ENCODE data around the gene CCDC7.
"Not testable (repeated sequence)": the region's sequence is repeated elsewhere in the genome, so short reads cannot be mapped to it uniquely, and the experiment has no call there.

CCDC7 gene

DNA sequence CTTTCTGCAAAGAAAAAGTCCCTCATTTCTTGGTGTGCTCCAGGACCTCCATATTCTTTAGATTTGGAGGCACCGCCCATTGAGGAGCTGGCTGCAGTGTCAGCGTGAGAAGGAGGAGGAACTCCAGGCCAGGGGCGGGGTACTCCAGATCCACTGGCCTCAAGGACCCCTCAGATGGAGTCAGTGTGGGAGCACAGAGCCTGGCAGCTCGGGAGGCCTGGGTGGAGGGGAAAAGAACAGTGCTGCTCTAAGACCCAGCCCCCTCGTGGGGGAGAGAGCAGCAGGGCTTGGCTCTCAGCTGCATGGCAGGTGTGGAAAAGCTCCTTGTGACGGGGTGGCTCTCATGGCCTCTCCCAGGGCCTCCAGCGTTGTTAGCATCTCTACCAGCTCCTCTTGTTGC lies 441.5 kb downstream of the CCDC7 start:
- DNase-seq: no peak

DNA sequence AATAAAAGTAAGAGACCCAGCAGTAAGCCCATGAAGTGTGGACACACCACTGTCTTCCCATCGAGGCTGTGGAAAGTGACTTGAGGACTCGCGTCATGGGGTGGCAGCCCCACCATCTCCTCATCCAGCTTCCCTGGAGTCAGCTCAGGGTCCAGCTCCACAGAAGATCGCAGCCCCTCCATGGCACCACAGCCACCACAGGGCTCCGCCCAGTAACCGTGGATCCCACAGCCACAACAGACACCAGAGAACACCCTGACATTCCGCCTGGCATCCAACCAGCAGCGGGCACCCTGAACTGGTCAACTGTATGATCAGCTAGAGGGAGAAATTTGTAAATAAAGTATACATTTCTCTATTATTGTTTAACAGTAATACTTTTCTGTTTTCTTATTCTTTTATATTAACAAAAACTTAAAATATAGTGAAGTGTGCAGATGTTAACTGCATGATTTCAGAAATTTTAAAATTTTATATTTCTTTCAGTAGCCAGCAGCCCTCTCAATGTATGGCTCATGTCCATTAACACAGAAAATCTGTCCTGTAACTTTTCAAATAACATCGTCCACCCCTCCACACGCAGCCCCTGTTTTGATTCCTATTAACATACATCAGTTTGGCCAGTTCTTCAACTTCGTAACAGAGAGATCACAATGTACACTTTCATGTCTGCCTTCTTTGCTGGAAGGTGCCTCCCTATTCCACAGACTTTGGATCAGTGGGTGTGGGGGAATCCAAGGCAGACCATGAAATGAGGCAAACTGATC lies 442.4 kb downstream of the CCDC7 start:
- no peak for DNase-seq

DNA sequence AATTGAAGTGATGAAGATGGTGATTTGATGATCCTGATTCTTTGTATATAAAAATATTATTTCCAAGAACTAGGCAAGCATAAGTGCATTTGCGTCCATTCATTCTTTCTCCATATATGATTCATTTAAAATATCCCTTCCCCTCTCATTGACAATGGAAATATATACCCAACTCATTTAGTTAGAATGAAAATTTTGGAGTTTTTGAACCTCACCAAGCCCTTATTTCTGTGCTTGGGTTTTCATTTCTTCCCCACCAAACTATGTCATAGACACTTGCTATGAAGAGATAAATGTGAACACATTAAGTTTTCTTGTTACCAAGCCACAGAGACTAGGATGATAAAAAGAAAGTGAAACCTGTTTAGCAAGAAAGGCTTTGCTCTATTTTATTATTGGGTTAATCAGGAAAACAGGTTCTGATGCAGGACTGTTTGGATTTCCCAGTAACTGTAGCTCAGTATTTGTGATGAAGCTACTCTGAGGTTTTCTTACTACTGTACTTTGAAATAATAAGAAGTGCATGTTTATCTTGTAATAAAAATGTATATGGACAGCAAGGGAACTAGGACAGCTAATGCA lies 443.8 kb downstream of the CCDC7 start:
- DNase-seq: no peak

DNA sequence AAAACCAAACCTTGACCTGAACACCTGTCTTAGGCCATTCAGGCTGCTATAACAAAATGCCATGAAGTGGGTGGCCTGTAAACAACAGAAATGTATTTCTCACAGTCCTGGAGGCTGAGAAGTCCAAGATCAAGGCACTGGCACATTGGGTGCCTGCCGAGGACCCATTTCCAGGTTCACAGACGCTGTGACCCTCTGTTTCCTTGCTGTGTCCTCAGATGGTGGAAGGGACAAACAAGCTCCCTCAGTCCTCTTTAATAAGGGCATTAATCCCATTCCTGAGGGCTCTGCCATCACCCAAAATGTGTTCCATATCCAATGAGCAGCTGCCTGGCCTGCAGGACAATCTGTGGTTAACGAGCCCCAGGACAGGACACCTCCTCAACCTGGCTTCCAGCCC lies 444.5 kb downstream of the CCDC7 start:
- no peak for DNase-seq

DNA sequence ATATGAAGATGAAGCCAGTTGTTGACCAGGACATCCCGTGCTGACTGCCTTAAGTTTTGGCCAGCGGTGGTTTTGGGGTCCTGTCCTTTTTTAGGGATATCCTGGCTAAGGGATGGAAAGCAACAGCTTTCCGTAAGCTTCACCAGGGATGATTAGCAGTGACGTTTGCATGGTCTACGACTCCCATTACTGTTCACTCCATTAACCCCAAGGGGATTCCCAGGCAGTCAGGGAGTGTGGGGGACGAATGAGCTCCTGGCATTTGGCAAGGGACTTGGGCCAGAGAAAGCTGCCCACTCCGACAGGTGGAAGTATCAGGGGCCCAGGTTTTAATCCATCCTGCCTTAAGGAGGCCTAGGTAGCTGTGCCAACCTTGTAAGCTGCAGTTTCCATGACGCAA lies 445.3 kb downstream of the CCDC7 start:
- no peak for DNase-seq

DNA sequence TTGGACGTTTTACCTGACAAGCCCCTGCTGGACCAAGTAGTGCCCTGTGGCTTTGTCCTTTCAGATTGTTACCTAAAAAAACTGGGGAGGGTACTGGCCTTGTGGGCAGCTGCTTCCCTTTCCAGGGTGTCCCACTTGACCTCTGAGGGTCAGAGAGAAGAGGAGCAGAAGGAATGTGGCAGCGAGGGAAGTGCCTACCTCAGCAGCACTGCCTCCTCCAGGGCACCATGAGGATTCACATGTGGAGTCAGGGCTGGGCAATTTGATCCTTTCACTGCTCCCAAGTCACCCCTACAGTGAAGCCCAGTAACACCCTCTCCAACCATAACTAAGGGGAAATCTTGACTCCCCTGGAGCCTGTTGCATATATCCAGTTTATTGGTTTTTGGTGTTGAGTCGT lies 447.5 kb downstream of the CCDC7 start:
- no peak for DNase-seq

DNA sequence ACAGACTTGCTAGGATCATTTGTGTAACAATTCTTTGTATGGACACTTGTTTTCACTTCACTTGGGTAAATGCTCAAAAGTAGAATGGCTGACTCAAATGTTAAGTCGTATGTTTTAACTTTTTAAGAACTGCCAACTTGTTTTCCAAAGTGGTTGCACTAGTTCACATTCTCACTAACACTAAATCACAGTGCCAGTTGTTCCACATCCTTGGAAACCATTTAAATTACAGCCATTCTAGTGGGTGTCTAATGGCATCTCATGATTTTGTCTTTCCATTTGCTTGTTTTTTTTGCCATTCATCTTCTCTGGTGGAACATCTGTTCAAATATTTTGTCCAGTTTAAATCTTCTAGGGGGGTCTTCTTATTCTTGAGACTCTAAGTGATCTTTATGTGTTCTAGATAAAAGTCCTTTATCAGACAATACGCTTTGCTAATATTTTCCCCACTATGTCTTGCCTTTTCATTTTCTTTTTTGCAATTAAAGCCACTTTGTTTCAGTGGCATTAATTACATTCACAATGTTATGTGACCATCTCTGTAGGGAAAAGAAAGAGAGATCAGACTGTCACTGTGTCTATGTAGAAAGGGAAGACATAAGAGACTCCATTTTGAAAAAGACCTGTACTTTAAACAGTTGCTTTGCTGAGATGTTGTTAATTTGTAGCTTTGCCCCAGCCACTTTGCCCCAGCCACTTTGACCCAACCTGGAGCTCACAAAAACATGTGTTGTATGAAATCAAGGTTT lies 448.1 kb downstream of the CCDC7 start:
- DNase-seq: no peak

DNA sequence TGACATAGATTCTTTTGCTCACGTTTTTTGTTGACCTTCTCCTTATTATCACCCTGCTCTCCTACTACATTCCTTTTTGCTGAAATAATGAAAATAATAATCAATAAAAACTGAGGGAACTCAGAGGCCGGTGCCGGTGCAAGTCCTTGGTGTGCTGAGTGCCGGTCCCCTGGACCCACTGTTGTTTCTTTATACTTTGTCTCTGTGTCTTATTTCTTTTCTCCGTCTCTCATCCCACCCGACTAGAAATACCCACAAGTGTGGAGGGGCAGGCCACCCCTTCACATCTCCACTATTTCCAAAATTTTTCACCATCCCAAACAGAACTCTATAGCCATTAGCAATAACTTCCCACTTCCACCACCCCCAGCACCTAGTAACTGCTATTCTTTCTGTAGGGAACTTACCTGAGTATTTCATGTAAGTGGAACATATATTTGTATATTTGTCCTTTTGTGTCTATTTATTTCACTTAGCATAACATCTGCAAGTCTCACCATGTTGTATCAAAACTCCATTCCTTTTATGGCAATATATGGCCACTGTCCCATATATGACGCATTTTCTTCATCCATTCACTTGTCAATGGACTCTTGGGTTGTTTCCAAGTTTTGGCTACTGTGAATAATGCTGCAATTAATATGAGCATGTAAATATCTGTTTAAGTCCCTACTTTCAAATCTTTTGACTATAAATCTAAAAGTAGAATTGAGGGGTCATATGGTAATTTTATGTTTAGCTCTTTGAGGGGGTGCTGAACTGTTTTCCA lies 449.4 kb downstream of the CCDC7 start:
- not testable (repeated sequence) for DNase-seq

DNA sequence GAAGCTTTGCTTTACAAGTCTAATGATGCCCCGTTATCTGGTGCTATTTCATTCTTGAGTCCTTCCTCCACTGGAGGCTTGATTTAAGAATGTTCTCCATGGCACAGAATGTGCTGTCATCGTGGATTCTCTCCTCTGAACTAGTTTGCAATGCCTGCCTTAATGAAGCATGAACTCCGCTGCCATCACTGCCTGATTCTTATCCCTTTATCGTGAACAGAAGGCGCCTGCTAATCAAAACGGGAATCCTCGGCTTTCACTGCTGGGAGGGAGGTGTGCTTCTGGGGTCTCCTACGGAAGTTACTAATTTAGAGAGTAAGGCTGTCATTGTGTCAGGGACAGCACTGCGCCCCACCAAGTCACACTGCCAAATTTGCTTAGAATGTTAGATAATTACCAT lies 455.9 kb downstream of the CCDC7 start:
- no peak for DNase-seq

DNA sequence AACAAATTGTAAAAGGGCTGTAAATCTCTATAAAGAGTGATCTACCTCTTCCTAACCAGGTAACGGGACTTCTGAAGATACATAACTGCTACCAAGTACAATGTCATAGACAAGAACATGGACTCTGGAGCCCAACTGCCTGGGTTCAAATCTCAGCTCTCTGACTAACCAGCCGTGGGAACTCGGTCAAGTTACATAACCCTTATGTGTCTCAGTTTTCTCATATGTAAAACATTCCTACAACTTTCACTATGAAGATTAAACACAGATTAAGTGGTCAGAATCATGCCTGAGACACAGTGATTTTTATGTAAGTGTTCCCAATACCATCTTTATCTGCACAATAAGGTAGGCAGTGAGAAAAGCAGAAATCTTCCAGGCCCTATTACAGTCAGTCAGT lies 459.5 kb downstream of the CCDC7 start:
- DNase-seq: no peak

DNA sequence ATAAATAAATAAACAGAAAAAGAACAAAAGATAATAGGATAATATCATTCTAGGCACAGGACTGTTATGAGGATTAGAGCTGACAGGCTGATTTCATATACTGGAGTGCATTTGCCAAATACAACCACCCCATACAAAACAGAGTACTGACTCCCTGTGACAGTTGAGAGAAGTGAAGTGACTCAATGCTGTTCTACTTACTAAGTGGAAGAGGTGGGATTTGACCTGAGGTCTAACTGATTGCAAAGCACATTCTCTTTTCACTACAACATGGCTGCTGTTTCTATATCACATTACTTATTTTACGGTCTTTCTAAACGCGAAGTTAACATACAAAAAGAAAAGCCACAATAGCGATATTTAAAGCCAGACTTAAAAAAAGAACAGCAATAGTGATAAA lies 460.7 kb downstream of the CCDC7 start:
- DNase-seq: no peak

DNA sequence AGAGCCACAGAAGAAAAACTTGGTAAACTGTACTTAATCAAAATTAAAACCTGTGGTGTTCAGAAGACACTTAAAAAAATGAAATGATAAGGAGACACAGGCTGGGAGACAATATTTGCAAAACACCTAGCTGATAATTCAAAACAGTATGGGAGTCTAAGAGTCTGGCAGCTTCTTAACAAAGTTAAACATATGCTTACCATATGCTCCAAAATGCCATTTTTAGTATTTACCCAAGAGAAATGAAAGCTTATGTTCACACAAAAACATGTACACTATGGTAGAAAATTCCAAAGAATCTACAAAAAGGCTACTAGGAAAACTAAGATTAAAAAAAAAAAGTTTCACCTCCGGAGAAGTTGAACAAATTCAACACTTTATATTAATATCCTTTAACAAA lies 463.5 kb downstream of the CCDC7 start:
- DNase-seq: no peak

DNA sequence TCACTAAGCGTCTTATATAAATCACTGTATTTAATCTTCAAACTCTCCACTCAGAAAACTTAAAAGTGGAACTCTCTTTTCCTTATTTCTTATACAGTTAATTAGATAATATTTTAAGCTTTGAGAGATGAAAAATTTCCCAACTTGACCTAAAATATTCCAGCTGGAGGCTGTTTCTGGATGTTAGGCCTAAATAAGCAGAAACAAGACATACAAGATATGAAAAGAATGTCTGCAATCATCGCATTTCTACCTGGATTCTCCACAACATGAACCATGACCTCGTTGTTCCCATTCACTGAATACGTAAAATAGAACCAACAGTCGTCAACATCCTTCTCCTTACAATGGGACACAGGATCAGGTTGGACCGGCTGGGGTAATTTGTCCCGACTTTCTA lies 464.0 kb downstream of the CCDC7 start:
- DNase-seq: not testable (repeated sequence)

DNA sequence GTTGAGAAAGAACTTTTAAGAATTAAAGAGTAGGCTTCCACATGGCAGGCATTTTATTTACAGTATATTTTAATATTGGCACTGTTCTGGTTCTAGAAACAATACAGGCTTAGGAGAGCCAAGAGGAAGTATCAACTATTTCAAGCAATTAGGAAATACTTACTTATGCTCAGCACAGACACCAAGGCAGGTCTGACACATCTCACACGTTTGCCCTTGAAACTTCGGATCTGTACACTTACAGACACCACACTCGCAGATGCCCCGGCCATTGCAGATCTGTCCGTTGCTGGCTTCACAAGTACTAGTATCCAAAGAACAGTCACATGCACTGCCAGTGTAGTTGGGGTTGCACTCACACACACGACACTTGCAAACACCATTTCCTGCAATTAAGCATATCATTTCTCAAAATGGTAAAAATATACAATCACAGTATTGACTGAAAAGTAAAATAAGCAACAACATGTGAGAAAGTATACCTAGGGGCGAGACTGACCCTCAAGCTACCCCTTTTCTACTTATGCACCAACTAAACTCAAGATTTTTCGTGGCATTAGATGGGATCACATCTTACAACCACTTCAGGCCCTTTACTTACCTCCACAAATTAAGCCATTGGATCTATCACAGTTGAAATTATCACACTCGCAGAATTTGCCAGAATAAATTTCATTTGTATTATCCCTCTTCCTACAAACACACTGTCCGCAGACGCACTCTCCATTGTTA lies 465.5 kb downstream of the CCDC7 start:
- no peak for DNase-seq

DNA sequence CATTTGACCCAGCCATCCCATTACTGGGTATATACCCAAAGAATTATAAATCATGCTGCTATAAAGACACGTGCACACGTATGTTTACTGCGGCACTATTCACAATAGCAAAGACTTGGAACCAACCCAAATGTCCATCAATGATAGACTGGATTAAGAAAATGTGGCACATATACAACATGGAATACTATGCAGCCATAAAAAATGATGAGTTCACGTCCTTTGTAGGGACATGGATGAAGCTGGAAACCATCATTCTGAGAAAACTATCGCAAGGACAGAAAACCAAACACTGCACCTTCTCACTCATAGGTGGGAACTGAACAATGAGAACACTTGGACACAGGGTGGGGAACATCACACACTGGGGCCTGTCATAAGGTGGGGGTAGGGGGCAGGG lies 471.9 kb downstream of the CCDC7 start:
- not testable (repeated sequence) for DNase-seq

DNA sequence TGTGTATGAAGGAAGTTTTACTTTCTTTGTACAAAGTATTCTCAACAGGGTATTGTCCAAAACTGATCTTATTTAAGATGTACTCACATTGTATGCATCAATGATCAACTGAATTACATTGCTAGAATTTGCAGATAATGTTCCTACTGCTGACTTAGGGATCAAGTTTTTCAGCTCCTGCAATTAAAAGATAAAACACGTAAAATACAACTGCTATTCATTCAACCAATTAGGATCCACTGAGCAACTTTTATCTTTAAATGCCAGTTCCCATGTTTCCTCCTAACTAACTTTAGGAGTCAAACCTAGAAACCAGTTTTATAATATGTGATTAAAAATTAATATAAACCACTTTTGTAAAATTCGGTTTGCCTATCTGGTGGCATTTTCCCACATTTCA lies 476.2 kb downstream of the CCDC7 start:
- DNase-seq: no peak

DNA sequence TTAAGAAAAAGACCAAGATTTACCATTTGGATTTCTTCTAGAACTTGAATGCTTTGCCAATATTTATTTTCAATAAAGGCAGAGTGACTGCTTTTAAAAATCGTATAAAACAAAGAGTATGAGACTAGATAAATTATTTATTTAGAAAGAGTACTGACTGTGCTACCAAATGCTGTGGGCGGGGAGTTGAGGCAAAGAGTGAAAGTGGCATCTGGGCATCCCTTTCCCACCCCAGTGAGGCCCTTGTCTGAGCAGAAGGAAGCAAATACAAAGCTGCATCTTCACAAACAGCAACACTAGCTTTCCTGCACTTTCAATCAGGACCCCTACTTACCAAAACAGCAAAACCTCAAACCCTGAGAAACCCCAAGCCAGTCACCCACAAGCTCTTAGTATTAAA lies 477.2 kb downstream of the CCDC7 start:
- DNase-seq: no peak

DNA sequence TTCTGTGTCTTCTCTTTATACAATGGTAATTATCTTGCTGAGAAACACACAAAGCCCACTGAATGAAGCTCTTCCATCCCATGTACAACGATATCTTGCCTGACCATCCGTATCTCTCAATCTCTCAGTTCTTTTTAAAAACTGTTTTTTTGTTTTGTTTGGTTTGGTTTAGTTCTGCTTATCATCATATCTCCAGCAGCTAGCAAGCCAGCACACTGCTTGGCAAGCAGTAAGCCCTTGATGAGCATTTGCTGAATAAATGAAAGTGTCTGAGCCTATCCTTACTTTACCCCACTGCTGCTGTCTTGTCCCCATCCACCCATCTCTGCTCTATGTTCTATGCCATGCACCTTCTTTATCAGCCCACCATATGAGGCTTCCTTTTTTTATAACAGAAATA lies 477.9 kb downstream of the CCDC7 start:
- DNase-seq: no peak
